ENCODE data around the gene COX18.

COX18 gene

GRCh38 chr4:73006286-73006990 lies 63.1 kb downstream of the COX18 start:
- H3K36me3 ChIP-seq (replicated peaks; ENCODE audit: low read depth, low read length), result peaks cover 3% of the 10 kb centered on the region
- H3K27me3 ChIP-seq (ENCODE audit: low read depth, low read length), result no peaks in the 10 kb centered on the region
- no peak overlapping the region for H3K9ac ChIP-seq (ENCODE audit: low read length)
- H3K79me2 ChIP-seq (ENCODE audit: low read length), result no peaks in the 10 kb centered on the region
- peak overlapping the region; percentile 7; the same call in 1 of the 2 replicates for H3K4me3 ChIP-seq (ENCODE audit: low read length)
- H3K27ac ChIP-seq (ENCODE audit: low read length), result no peak overlapping the region
- peak overlapping the region; percentile 59 for H3K4me2 ChIP-seq (ENCODE audit: low read length)
- no peaks in the 10 kb centered on the region for H4K20me1 ChIP-seq (ENCODE audit: insufficient read depth, low read length)
- H3K9me3 ChIP-seq (ENCODE audit: insufficient read depth, low read length), result 0 out of 2 replicates have a peak, but pooled peaks cover 2% of the 10 kb centered on the region
- no peak for TF ChIP-seq EZH2phosphoT487 (IDR thresholded peaks at IDR 0.05; ENCODE audit: low read depth)
- no peak for TF ChIP-seq CTCF (IDR thresholded peaks at IDR 0.05; ENCODE audit: low read depth, low read length)
- no peak overlapping the region for H2AFZ ChIP-seq (ENCODE audit: low read depth, low read length)
- peaks cover 21% of the 10 kb centered on the region for H3K4me1 ChIP-seq (ENCODE audit: low read length)

GRCh38 chr4:73005514-73005913 lies 64.0 kb downstream of the COX18 start:
- Histone ChIP-seq H3K9ac (ENCODE audit: low read length) (no peak overlapping the region), H2AFZ (ENCODE audit: low read depth, low read length) (no peak overlapping the region), H3K27ac (ENCODE audit: low read length) (no peak overlapping the region)

More at GRCh38 chr4:73005514-73005913, 64.0 kb downstream of the COX18 start:
- no peaks in the 10 kb centered on the region for H3K27me3 ChIP-seq (ENCODE audit: low read depth, low read length)
- TF ChIP-seq CTCF (IDR thresholded peaks at IDR 0.05; ENCODE audit: low read depth, low read length), result no peak
- no peak for TF ChIP-seq EZH2phosphoT487 (IDR thresholded peaks at IDR 0.05; ENCODE audit: low read depth)
- 0 out of 2 replicates have a peak, but pooled peaks cover 2% of the 10 kb centered on the region for H3K9me3 ChIP-seq (ENCODE audit: insufficient read depth, low read length)
- peaks cover 21% of the 10 kb centered on the region for H3K4me1 ChIP-seq (ENCODE audit: low read length)
- no peaks in the 10 kb centered on the region for H3K79me2 ChIP-seq (ENCODE audit: low read length)
- no peak overlapping the region for H3K4me2 ChIP-seq (ENCODE audit: low read length)
- no peaks in the 10 kb centered on the region for H4K20me1 ChIP-seq (ENCODE audit: insufficient read depth, low read length)
- H3K36me3 ChIP-seq (replicated peaks; ENCODE audit: low read depth, low read length), result peaks cover 3% of the 10 kb centered on the region
- no peak overlapping the region for H3K4me3 ChIP-seq (ENCODE audit: low read length)
